Thoracic aorta (tissue), 2 donors: Measurements from ENCODE around the gene PPP4R2. TPM values are rescaled to one million over a fixed set of nuclear protein-coding genes. Genes with fewer than 3 reads are reported as not detected.

Source experiments
- ATAC-seq: fragments of 150-250 bp; one replicate; pipeline ENCODE4 v1.8.0; 2017; ENCODE audit warnings: low read depth; ENCODE audit not compliant: insufficient number of reproducible peaks, low FRiP score
- DNase-seq: peaks from one replicate; pipeline ENCODE4 v3.0.0-alpha.2; 2020; ENCODE audit warnings: low spot score
- H3K27ac ChIP-seq, 2 donors: fragments of 200-600 bp; sonication (generic); 1 replicate in 1 of 2; 2 replicates in 1 of 2; pipeline ENCODE4 v1.5.1; 2016; ENCODE audit warnings: mild to moderate bottlenecking in 2 of 2, moderate library complexity in 2 of 2
- H3K27me3 ChIP-seq: fragments of 200-600 bp; sonication (generic); replicated peaks from 2 replicates; pipeline ENCODE4 v1.6.0; 2016; ENCODE audit warnings: mild to moderate bottlenecking; ENCODE audit not compliant: insufficient read depth
- H3K36me3 ChIP-seq: fragments of 200-600 bp; sonication (generic); one replicate; pipeline ENCODE4 v1.5.1; 2016
- H3K4me1 ChIP-seq, 2 donors: fragments of 200-600 bp; sonication (generic); 1 replicate in 1 of 2; 2 replicates in 1 of 2; pipeline versions ENCODE4 v1.5.1 to v1.6.0; 2016; ENCODE audit warnings: low read depth in 2 of 2, mild to moderate bottlenecking in 1 of 2; ENCODE audit not compliant: control insufficient read depth in 1 of 2
- H3K4me3 ChIP-seq: fragments of 200-600 bp; sonication (generic); 2 replicates; pipeline ENCODE4 v1.5.1; 2016; ENCODE audit warnings: mild to moderate bottlenecking
- H3K9me3 ChIP-seq: fragments of 200-600 bp; sonication (generic); 2 replicates; pipeline ENCODE4 v1.5.1; 2016
- CTCF ChIP-seq: fragments of 200-600 bp; sonication (generic); IDR thresholded peaks from one replicate; pipeline ENCODE4 v1.5.1; 2019; ENCODE audit warnings: antibody characterized with exemption
- total RNA-seq, 2 donors: library from RNA; depleted of rRNA; stranded (reverse); fragments of >200 nt; gene quantifications; one replicate each; pipeline versions ENCODE4 v1.1.0 to v1.2.3, GENCODE V29; 2016

PPP4R2 gene
- total RNA-seq, 2 donors from 2014 or later, result 39.3 to 47.0 TPM

- H3K36me3 ChIP-seq, result no peaks in the 10 kb centered on the region
- DNase-seq, result no peak
- H3K27me3 ChIP-seq, result no peaks in the 10 kb centered on the region
- H3K27ac ChIP-seq, result no peak overlapping the region
- H3K4me3 ChIP-seq, result no peak overlapping the region
- ATAC-seq, result no peak
- H3K9me3 ChIP-seq, result no peaks in the 10 kb centered on the region
- H3K4me1 ChIP-seq, result no peaks in the 10 kb centered on the region
- no peak for TF ChIP-seq CTCF
Measured at GRCh38 chr3:73084170-73084569, 87.6 kb downstream of the PPP4R2 start.

GRCh38 chr3:73086071-73086494 is 89.5 kb downstream of the PPP4R2 start:
- peak; percentile 75 for TF ChIP-seq CTCF
- no peaks in the 10 kb centered on the region for H3K9me3 ChIP-seq
- H3K27me3 ChIP-seq, result no peaks in the 10 kb centered on the region
- DNase-seq (no peak), ATAC-seq (no peak)
- no peaks in the 10 kb centered on the region for H3K4me1 ChIP-seq
- peak overlapping the region; percentile 24 for H3K4me3 ChIP-seq
- H3K36me3 ChIP-seq, result no peaks in the 10 kb centered on the region
- H3K27ac ChIP-seq, result no peak overlapping the region

DNA sequence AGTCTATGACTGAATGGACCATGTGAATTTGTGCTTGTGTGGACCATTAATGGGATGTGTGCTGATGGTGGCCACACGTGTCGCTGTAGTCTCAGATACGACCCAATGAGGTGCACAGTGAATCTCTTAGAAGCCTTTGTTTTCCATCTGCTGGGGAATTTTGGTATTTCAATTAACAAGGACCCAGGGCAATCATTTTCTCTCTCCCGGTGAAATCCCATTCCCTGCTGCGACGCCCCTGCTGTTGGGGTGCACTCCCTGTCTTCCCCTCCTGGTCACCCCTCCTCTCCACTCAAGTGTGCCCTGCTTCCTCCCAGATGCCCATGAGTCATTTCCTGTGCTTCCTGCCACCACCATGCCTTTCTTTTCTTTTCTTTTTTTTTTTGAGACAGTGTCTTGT is 97.5 kb downstream of the PPP4R2 start:
- Histone ChIP-seq H3K27me3 (no peaks in the 10 kb centered on the region), H3K9me3 (no peaks in the 10 kb centered on the region), H3K4me1 (no peaks in the 10 kb centered on the region), H3K4me3 (no peak overlapping the region), H3K36me3 (no peaks in the 10 kb centered on the region), H3K27ac (no peak overlapping the region)
- ATAC-seq, result no peak
- no peak for TF ChIP-seq CTCF
- no peak for DNase-seq

GRCh38 chr3:73094951-73095350 is 98.3 kb downstream of the PPP4R2 start:
- Histone ChIP-seq H3K36me3 (no peaks in the 10 kb centered on the region), H3K9me3 (no peaks in the 10 kb centered on the region), H3K4me3 (no peak overlapping the region), H3K27ac (no peak overlapping the region), H3K27me3 (no peaks in the 10 kb centered on the region), H3K4me1 (no peaks in the 10 kb centered on the region)
- TF ChIP-seq CTCF, result no peak
- DNase-seq (no peak), ATAC-seq (no peak)

DNA sequence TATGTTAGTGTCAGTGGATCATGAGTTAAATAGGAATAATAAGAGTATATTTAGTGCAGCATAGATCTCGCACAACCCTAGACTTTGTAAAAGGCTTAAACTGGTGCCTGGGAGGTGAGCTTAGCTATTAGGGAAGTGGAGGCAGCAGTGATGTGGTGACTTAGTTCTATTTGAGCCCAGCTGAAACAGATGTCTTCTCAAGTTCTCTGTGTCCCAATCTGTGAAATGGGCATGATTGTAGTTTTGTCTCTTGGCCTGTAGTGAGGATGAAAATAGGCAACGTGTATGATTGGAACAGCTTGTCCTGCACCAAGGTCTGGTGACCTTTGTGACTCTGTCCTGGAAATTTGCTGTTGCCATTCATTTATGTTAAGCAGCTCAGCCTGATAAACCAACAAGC is 99.6 kb downstream of the PPP4R2 start:
- DNase-seq (no peak), ATAC-seq (no peak)
- H3K4me1 ChIP-seq, result no peaks in the 10 kb centered on the region
- H3K4me3 ChIP-seq, result no peak overlapping the region
- no peaks in the 10 kb centered on the region for H3K9me3 ChIP-seq
- H3K27ac ChIP-seq, result no peak overlapping the region
- TF ChIP-seq CTCF, result no peak
- H3K36me3 ChIP-seq, result no peaks in the 10 kb centered on the region
- no peaks in the 10 kb centered on the region for H3K27me3 ChIP-seq
